C4-2B (cell line): Measurements from ENCODE around the gene CRELD2.

Source experiments
- ZFX ChIP-seq: fragments of 450-650 bp; IDR thresholded peaks from 2 replicates; pipeline ENCODE4 v1.6.1; 2017
- TF ChIP-seq, protein P1 (sequence below): fragments of 450-650 bp; conservative IDR thresholded peaks from 2 replicates; pipeline ENCODE4 v1.5.1; 2017; ENCODE audit warnings: mild to moderate bottlenecking

DNA sequence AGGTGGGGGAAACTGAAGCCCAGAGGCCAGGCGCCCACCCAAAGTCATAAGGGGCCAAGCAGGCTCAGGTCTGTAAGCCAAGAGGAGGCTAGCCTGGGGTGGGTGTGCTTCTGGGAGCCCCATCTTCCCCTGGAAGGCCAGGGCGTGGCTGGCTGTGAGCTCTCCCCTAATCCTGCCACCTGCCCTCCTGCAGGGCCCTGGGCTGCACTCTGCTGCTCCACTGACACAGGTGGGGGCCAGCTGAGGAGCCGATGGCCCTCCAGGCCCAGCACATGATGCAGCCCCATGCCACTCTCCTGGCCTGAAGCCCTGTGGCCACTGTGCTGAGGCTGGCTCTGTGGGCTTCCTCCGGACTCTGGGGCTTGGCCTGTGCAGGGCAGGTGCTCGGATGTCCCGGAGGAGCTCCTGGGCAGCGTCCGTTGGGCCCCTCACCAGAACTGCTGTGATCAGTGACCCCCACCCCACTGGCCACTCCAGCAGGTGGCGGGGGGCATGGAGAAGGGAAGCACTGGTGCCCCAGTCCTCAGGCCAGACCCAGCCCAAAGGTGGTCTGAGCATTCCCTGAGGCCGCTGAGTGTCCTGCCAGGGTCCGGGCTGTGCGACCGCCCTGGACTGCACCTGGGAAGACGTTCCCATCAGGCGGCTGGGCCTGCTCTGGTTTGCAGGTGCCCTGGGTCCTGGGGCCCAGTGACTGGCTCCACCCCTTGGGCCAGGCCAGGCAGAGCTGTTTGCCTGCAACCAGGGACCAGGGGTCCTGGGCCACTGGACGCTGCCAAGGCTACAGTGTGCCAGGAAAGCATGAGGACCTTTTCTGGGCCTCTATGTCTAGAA, 50.6 kb downstream of the CRELD2 start:
- TF ChIP-seq, protein P1, sequence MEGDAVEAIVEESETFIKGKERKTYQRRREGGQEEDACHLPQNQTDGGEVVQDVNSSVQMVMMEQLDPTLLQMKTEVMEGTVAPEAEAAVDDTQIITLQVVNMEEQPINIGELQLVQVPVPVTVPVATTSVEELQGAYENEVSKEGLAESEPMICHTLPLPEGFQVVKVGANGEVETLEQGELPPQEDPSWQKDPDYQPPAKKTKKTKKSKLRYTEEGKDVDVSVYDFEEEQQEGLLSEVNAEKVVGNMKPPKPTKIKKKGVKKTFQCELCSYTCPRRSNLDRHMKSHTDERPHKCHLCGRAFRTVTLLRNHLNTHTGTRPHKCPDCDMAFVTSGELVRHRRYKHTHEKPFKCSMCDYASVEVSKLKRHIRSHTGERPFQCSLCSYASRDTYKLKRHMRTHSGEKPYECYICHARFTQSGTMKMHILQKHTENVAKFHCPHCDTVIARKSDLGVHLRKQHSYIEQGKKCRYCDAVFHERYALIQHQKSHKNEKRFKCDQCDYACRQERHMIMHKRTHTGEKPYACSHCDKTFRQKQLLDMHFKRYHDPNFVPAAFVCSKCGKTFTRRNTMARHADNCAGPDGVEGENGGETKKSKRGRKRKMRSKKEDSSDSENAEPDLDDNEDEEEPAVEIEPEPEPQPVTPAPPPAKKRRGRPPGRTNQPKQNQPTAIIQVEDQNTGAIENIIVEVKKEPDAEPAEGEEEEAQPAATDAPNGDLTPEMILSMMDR: no peak
- TF ChIP-seq ZFX: no peak
